Osteoblast (primary cell): ENCODE results near the gene GPR149. TPM values are rescaled to one million over a fixed set of nuclear protein-coding genes. Genes with fewer than 3 reads are reported as not detected.

ENCODE experiments used
- DNase-seq: peaks from one replicate; pipeline ENCODE4 v3.0.0; 2011; ENCODE audit warnings: low spot score, mixed read lengths; ENCODE audit not compliant: insufficient read length; ENCODE audit errors: missing footprints
- H2AFZ ChIP-seq: 2 replicates; pipeline ENCODE4 v1.6.0; 2011; ENCODE audit warnings: mild to moderate bottlenecking, low read length
- H3K27ac ChIP-seq: 2 replicates; pipeline ENCODE4 v1.5.1; 2011; ENCODE audit warnings: mild to moderate bottlenecking, low read depth, low read length, moderate library complexity
- H3K27me3 ChIP-seq: 2 replicates; pipeline ENCODE4 v1.6.0; 2012; ENCODE audit warnings: mild to moderate bottlenecking, control low read depth, inconsistent platforms, low read length, moderate library complexity; ENCODE audit not compliant: insufficient read depth
- H3K36me3 ChIP-seq: 2 replicates; pipeline ENCODE4 v1.5.1; 2011; ENCODE audit warnings: mild to moderate bottlenecking, low read length, control low read depth, moderate library complexity; ENCODE audit not compliant: insufficient read depth
- H3K4me1 ChIP-seq: 2 replicates; pipeline ENCODE4 v1.5.1; 2011; ENCODE audit warnings: mild to moderate bottlenecking, low read length, control low read depth, moderate library complexity; ENCODE audit not compliant: insufficient read depth
- H3K4me2 ChIP-seq: 2 replicates; pipeline ENCODE4 v1.6.0; 2011; ENCODE audit warnings: mild to moderate bottlenecking, low read length; ENCODE audit not compliant: insufficient read depth
- H3K4me3 ChIP-seq: fragments of 200-600 bp; sonication (generic); 3 replicates; pipeline ENCODE4 v1.5.1; 2012; ENCODE audit warnings: mild to moderate bottlenecking, low read length, inconsistent platforms; ENCODE audit not compliant: insufficient read depth
- H3K79me2 ChIP-seq: 2 replicates; pipeline ENCODE4 v1.6.0; 2012; ENCODE audit warnings: mild to moderate bottlenecking, low read length, control low read depth, inconsistent platforms; ENCODE audit not compliant: insufficient read depth
- H3K9me3 ChIP-seq: 2 replicates; pipeline ENCODE4 v1.5.1; 2011; ENCODE audit warnings: low read depth, low read length, control low read depth
- H4K20me1 ChIP-seq: 2 replicates; pipeline ENCODE4 v1.6.0; 2012; ENCODE audit warnings: mild to moderate bottlenecking, low read length, control low read depth; ENCODE audit not compliant: insufficient read depth
- CTCF ChIP-seq: IDR thresholded peaks from 2 replicates; pipeline ENCODE4 v1.5.1; 2011; ENCODE audit warnings: mild to moderate bottlenecking, low read depth, low read length, moderate library complexity; ENCODE audit errors: extremely low read depth
- total RNA-seq: library from RNA; depleted of rRNA; stranded (reverse); fragments of >200 nt; gene quantifications from 2 replicates; pipeline ENCODE4 v1.2.3, GENCODE V29; 2012

Gene GPR149
- total RNA-seq, result not detected in 2 replicates

- H2AFZ ChIP-seq, result no peak within 1 kb of the TSS
- DNase-seq, result peak; percentile 38
- no peak for TF ChIP-seq CTCF
- H3K27ac ChIP-seq, result no peak within 1 kb of the TSS
- no peaks in the 10 kb centered on the region for H3K4me1 ChIP-seq
- no peak within 1 kb of the TSS for H3K4me3 ChIP-seq
- H3K36me3 ChIP-seq, result no peaks in the 10 kb centered on the region
- H3K9me3 ChIP-seq, result no peaks in the 10 kb centered on the region
- no peaks in the 10 kb centered on the region for H3K79me2 ChIP-seq
- H3K4me2 ChIP-seq, result peak within 1 kb of the TSS; percentile 0
- peaks cover 9% of the 10 kb centered on the region for H3K27me3 ChIP-seq
- no peaks in the 10 kb centered on the region for H4K20me1 ChIP-seq
These were observed at the start of gene GPR149 for GRCh38 chr3:154430014-154430413. TSS of gene GPR149 (minus strand) at chr3:154430190. CDS start at chr3:154429615, 575 bp downstream.

DNA sequence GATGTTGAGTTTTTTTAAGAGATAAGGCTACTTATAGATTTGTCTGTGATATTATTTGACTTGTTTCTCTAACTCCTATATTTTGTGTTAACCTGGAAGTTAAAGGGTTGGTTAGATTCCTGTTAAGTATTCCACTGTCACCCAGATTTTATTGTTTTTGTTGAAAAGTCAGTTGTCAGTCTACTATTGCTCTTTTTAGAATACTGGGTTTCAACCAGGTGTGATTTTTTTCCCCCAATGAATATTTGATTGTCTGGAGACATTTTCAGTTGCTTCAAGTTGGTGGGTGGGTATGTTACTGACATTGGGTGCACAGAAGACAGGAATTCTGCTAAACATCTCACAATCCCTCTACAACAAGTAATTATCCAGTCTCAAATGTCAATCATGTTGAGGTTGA, 43.8 kb upstream of the GPR149 start:
- no peak for DNase-seq
- Histone ChIP-seq H2AFZ (no peak overlapping the region), H3K9me3 (no peaks in the 10 kb centered on the region), H3K4me3 (no peak overlapping the region), H3K27ac (no peak overlapping the region), H3K36me3 (no peaks in the 10 kb centered on the region), H3K4me1 (no peaks in the 10 kb centered on the region), H3K4me2 (no peak overlapping the region), H3K27me3 (no peaks in the 10 kb centered on the region), H3K79me2 (no peaks in the 10 kb centered on the region), H4K20me1 (no peaks in the 10 kb centered on the region)
- TF ChIP-seq CTCF, result no peak

GRCh38 chr3:154469585-154469984, 39.6 kb upstream of the GPR149 start:
- TF ChIP-seq CTCF, result no peak

DNA sequence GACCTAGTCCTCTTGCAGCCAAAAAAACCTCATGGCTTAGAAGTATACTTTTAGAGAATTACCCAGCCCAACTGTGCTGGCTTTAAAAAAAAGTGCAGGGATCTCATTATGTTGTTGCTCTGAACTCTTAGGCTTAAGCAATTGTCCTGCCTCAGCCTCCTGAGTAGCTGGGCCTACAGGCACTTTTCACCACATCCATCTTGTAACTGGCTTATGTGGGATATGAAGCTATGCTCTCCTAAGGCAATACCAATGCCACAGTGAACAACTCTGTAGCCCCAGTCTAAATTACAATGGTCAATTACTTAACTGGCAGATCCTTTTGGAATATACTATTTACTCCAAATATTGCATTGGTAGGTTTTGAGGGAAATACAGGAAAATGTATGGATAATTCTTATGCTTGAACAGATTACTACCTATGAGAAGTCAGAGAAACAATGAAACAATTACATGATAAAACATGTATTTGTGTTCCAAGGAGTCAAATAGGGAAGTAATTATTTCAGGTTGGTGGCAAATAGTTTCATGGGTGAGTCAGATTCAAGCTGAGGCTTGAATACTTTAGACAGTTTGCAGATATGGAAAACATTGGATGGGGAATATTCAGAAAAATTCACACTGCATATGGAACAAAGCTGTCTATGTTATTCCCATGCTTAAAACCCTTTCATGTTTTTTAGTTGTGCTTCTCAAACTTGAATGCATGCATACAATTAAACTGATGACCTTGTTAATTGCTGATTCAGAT, 34.6 kb upstream of the GPR149 start:
- Histone ChIP-seq H2AFZ (no peak overlapping the region), H4K20me1 (no peaks in the 10 kb centered on the region), H3K27me3 (no peaks in the 10 kb centered on the region), H3K36me3 (no peaks in the 10 kb centered on the region), H3K4me1 (no peaks in the 10 kb centered on the region), H3K9me3 (no peaks in the 10 kb centered on the region), H3K27ac (no peak overlapping the region), H3K79me2 (no peaks in the 10 kb centered on the region), H3K4me3 (no peak overlapping the region), H3K4me2 (no peak overlapping the region)
- no peak for DNase-seq
- no peak for TF ChIP-seq CTCF

More at GRCh38 chr3:154469585-154469984, 39.6 kb upstream of the GPR149 start:
- Histone ChIP-seq H3K27me3 (no peaks in the 10 kb centered on the region), H3K4me2 (no peak overlapping the region), H3K36me3 (no peaks in the 10 kb centered on the region), H3K27ac (no peak overlapping the region), H3K4me1 (no peaks in the 10 kb centered on the region), H3K79me2 (no peaks in the 10 kb centered on the region), H3K9me3 (no peaks in the 10 kb centered on the region), H4K20me1 (no peaks in the 10 kb centered on the region), H2AFZ (no peak overlapping the region), H3K4me3 (no peak overlapping the region)
- no peak for DNase-seq
